NK-92 (cell line): ENCODE data around the gene INPP4B.
"Not testable (repeated sequence)": the region's sequence is repeated elsewhere in the genome, so short reads cannot be mapped to it uniquely, and the experiment has no call there.

Experiments
- DNase-seq: peaks from one replicate; lab custom pipeline; 2025; ENCODE audit not compliant: unreplicated experiment; lab: John Stamatoyannopoulos, UW

INPP4B gene

GRCh38 chr4:142549248-142549647 is 296.9 kb downstream of the INPP4B start:
- no peak for DNase-seq

GRCh38 chr4:142548491-142548890 is 297.6 kb downstream of the INPP4B start:
- DNase-seq, result no peak

- no peak for DNase-seq
These were observed 298.1 kb downstream of the INPP4B start for GRCh38 chr4:142547974-142548373.

GRCh38 chr4:142544594-142544993 is 301.5 kb downstream of the INPP4B start:
- DNase-seq, result no peak

GRCh38 chr4:142544039-142544438 is 302.1 kb downstream of the INPP4B start:
- DNase-seq, result no peak

- no peak for DNase-seq
These were observed 305.7 kb downstream of the INPP4B start for GRCh38 chr4:142540483-142540804.

- DNase-seq, result no peak
These were observed 306.2 kb downstream of the INPP4B start for GRCh38 chr4:142539796-142540482.

DNA sequence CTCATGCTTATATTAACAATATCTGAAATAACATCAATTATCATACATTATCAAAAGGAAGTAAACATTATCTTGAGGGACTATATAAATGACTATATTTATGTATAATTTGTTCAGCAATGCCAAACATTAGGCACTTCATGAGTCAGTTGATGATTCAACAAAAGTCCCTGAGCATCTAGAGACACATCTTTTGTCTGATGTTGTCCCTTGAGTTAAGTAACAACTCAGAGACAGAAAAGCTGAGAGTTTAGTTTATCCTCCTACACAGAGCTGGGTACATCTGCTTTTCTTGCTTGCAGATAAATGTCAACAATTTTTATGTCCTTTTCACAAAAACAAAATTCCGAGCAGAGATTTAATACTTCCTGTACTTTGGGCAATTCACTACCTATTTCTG is 311.1 kb downstream of the INPP4B start:
- DNase-seq, result no peak

DNA sequence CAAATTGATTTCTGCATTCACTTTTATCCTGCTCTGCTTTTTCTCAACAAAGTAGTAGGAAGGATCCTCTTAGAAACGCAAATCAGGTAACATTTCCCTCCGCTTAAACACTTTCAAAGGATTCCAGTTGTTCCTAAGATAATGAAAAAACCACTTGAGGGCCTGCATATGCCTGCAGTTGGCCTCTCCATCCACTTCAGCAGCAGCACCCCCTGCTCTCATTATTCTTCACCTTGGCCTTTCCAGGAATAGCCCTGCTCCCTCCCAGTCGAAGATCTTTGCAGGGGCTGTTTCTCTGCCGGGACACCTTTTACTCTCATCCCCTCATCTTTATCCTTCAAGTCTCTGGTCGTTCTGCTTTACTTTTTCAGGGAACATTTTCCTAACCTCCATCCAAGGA is 314.0 kb downstream of the INPP4B start:
- no peak for DNase-seq

DNA sequence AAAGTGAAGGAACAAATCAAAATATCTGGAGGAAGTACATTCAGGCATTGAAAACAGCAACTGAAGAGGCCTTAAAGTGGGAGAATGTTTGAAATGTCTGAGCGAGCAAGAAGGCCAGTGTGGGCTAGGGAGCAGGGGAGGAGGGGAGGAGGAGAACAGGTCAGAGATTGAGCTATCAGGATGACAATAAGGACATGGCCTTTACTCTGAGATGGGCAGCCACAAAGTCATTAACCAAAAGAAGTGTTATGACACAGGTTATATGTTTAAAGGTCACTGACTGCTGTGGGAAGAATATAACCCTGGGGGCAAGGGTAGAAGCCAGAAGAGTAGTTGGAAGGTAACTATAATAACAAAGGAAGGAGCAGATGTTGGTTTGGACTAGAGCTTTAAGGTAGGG is 315.4 kb downstream of the INPP4B start:
- no peak for DNase-seq

- DNase-seq, result no peak
These were observed 317.7 kb downstream of the INPP4B start for GRCh38 chr4:142528433-142528832.

- DNase-seq, result no peak
These were observed 323.0 kb downstream of the INPP4B start for GRCh38 chr4:142523111-142523510.

- no peak for DNase-seq
These were observed 326.8 kb downstream of the INPP4B start for GRCh38 chr4:142519342-142519741.

GRCh38 chr4:142516686-142517526 is 329.2 kb downstream of the INPP4B start:
- DNase-seq, result no peak

- DNase-seq, result no peak
These were observed 333.9 kb downstream of the INPP4B start for GRCh38 chr4:142512161-142512560.

DNA sequence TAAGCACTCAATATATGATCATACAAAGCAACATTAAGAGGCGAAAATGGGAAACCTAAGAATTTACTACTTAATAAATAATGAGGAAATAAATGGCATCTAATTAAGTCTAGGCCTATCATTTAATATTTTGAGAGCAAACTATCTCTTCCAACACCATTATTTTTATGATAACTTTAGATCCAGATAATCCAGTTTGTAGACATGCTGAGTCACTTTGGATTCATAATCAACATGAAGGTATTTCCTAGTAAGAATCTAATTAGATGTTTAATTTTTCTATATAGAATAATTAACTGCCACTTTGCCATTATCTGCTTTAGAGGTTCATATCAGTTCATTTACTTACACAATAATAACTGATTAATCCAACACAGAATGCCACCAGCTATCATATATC is 336.2 kb downstream of the INPP4B start:
- DNase-seq, result no peak

GRCh38 chr4:142509381-142509780 is 336.7 kb downstream of the INPP4B start:
- not testable (repeated sequence) for DNase-seq

DNA sequence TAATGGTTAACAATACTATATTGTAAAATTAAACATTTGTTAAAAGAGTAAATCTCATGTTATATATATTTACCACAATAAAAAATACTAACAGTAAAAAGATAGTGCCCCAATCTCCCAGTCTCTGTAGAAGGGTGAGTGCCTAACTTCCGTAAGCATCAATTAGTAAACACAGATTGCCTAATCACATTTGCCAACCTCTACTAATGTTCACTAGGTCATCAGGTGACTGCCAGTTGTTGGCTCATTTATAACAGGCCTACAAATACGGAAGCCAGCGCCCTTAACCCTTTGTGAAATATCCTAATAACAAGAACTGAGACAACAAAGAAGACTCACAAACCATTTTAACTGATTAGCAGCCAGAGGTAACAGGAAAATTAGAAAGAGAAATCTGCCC is 345.1 kb downstream of the INPP4B start:
- DNase-seq, result no peak

GRCh38 chr4:142497606-142498005 is 348.5 kb downstream of the INPP4B start:
- no peak for DNase-seq

GRCh38 chr4:142493255-142494110 is 352.6 kb downstream of the INPP4B start:
- no peak for DNase-seq

GRCh38 chr4:142485452-142485851 is 360.6 kb downstream of the INPP4B start:
- DNase-seq, result no peak

DNA sequence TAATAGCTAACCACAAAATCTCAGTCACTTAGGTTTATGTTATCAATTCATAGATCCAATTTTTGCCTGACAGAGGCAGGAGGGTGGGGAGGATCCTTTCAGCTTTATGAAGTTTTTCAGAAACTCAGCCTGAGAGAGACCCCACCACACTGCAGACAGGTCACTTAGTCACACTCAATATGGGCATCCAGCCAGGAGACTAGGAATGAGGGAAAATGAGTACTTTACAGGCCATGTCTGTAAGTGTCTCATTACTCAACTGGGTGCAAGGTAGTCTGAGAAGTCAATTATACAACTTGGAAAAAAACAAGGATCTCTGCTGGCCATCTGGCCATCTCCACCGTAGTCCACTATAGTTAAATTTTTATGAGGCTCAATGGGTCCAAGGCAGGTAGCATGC is 365.9 kb downstream of the INPP4B start:
- DNase-seq, result no peak
